Measurements from ENCODE around the gene PDCD4. TPM values are rescaled to one million over a fixed set of nuclear protein-coding genes. Genes with fewer than 3 reads are reported as not detected.

Gene PDCD4
- total RNA-seq, 1 donor from 2014 or later: 142 TPM

GRCh38 chr10:110825508-110825907 lies 46.2 kb upstream of the PDCD4 start:
- DNase-seq (ENCODE audit: low spot score in 2 of 2, unreplicated experiment in 2 of 2): no peak
- Mint-ChIP-seq H3K4me1 (peaks cover 38% of the 10 kb centered on the region), H3K4me3 (no peak overlapping the region), H3K9me3 (no peaks in the 10 kb centered on the region), H3K27me3 (ENCODE audit: low read depth) (no peaks in the 10 kb centered on the region), H3K36me3 (peaks cover 3% of the 10 kb centered on the region), H3K27ac (no peak overlapping the region)
- TF ChIP-seq, protein P1, sequence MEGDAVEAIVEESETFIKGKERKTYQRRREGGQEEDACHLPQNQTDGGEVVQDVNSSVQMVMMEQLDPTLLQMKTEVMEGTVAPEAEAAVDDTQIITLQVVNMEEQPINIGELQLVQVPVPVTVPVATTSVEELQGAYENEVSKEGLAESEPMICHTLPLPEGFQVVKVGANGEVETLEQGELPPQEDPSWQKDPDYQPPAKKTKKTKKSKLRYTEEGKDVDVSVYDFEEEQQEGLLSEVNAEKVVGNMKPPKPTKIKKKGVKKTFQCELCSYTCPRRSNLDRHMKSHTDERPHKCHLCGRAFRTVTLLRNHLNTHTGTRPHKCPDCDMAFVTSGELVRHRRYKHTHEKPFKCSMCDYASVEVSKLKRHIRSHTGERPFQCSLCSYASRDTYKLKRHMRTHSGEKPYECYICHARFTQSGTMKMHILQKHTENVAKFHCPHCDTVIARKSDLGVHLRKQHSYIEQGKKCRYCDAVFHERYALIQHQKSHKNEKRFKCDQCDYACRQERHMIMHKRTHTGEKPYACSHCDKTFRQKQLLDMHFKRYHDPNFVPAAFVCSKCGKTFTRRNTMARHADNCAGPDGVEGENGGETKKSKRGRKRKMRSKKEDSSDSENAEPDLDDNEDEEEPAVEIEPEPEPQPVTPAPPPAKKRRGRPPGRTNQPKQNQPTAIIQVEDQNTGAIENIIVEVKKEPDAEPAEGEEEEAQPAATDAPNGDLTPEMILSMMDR (IDR thresholded peaks at IDR 0.05; ENCODE audit: unreplicated experiment): no peak

GRCh38 chr10:110827410-110827809 lies 44.3 kb upstream of the PDCD4 start:
- DNase-seq (ENCODE audit: low spot score in 2 of 2, unreplicated experiment in 2 of 2): no peak
- Mint-ChIP-seq H3K4me3 (no peak overlapping the region), H3K4me1 (peaks cover 22% of the 10 kb centered on the region), H3K36me3 (peaks cover 4% of the 10 kb centered on the region), H3K9me3 (no peaks in the 10 kb centered on the region), H3K27ac (no peak overlapping the region), H3K27me3 (ENCODE audit: low read depth) (no peaks in the 10 kb centered on the region)
- TF ChIP-seq, protein P1 (IDR thresholded peaks at IDR 0.05; ENCODE audit: unreplicated experiment): no peak

DNA sequence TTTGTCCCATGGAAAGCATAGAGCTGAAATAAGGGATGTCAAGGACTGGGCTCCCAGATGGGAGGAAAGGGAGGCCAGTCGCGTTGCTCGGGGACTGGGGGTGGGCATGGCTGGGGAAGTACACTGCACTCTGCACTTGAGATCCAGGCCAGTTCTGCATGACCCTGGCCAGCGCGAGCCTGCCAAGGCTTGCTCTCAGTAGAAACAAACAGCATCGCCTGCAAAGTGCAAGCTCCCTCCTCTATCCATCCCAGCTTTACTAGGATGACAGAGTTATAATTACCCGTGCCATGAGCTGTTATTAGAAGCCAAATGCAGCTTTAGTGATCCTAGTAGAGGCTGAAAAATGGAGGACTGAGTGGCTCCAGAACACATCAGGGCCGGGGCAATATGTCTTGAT lies 43.9 kb upstream of the PDCD4 start:
- Mint-ChIP-seq H3K9me3 (no peaks in the 10 kb centered on the region), H3K27me3 (ENCODE audit: low read depth) (no peaks in the 10 kb centered on the region), H3K27ac (no peak overlapping the region), H3K36me3 (peaks cover 4% of the 10 kb centered on the region), H3K4me1 (peaks cover 17% of the 10 kb centered on the region), H3K4me3 (no peak overlapping the region)
- DNase-seq (ENCODE audit: low spot score in 2 of 2, unreplicated experiment in 2 of 2): no peak
- TF ChIP-seq, protein P1 (IDR thresholded peaks at IDR 0.05; ENCODE audit: unreplicated experiment): no peak

DNA sequence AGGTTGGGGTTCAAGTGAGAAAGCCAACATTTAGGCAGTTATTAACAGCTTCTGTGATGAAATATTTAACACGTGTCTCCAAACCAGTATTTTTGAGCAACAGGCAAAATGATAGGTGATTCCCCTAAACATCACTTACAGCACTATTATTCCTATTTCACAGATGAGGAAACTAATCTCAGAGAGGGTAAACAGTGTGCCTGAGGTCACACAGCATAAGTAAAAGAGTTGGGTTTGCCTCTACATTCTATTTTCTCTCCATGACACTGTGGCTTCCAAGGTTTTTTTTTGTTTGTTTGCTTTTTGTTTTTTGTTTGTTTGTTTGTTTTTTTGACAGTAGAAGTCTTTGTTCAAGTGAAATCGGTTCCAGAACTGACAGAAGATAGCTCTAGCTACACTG lies 43.2 kb upstream of the PDCD4 start:
- H3K36me3 Mint-ChIP-seq: peaks cover 4% of the 10 kb centered on the region
- no peak overlapping the region for H3K4me3 Mint-ChIP-seq
- DNase-seq (ENCODE audit: low spot score in 2 of 2, unreplicated experiment in 2 of 2): no peak
- no peaks in the 10 kb centered on the region for H3K9me3 Mint-ChIP-seq
- H3K4me1 Mint-ChIP-seq: peaks cover 13% of the 10 kb centered on the region
- peak overlapping the region; percentile 30 for H3K27ac Mint-ChIP-seq
- H3K27me3 Mint-ChIP-seq (ENCODE audit: low read depth): no peaks in the 10 kb centered on the region
- TF ChIP-seq, protein P1 (IDR thresholded peaks at IDR 0.05; ENCODE audit: unreplicated experiment): no peak

DNA sequence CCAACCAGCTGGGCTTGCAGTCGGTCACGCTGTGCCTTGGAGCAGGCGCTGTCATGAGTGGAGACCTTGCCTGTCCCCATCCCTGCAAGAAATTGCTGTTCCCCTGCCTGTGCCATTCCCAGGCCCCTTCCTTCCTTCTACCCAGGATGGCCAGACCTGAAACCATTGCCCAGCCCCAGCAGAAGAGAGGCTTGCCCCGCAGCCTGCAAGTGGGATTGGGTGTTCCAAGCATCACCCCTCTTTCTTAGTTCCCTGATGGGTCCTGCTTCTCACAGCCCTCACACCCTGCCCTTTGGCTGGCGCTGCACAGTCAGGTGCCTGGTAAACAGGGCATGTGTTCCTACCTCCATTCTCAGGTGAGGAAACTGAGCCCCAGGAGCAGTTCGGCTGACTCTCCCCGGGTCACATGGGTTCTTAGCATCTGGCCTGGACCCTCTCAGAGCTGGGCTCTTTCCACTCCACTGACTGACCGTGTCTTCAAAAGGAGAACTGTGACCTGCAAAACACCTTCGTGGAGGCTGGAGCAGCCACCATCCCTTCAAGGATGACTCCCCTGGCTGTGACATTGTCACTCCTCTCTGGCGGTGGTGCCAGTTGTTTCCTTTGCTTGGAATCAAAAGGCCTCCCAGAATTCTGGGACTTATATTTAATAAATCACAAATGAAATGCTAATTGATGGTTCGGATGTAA lies 41.9 kb upstream of the PDCD4 start:
- peaks cover 4% of the 10 kb centered on the region for H3K36me3 Mint-ChIP-seq
- no peak overlapping the region for H3K4me3 Mint-ChIP-seq
- H3K27me3 Mint-ChIP-seq (ENCODE audit: low read depth): no peaks in the 10 kb centered on the region
- H3K9me3 Mint-ChIP-seq: no peaks in the 10 kb centered on the region
- peaks cover 10% of the 10 kb centered on the region for H3K4me1 Mint-ChIP-seq
- no peak for DNase-seq (ENCODE audit: low spot score in 2 of 2, unreplicated experiment in 2 of 2)
- TF ChIP-seq, protein P1 (IDR thresholded peaks at IDR 0.05; ENCODE audit: unreplicated experiment): no peak
- H3K27ac Mint-ChIP-seq: no peak overlapping the region

Data from mesothelial cell of epicardium (in vitro differentiated cells).